Measurements from ENCODE around the gene TMX2. TPM values are rescaled to one million over a fixed set of nuclear protein-coding genes. Genes with fewer than 3 reads are reported as not detected.

TMX2 gene
- total and polyA plus RNA-seq, 10 of the 15 experiments (the other 5 are each of a cell fraction or from before 2014, with no cell fraction given) = 64.3 to 134 (median 91.6) TPM

GRCh38 chr11:57712256-57713150 lies at the start of gene TMX2 (continued):
- peak; percentile 43 for TF ChIP-seq E4F1 (IDR thresholded peaks at IDR 0.05; ENCODE audit: borderline replicate concordance, partially characterized antibody)
- peak; percentile 71 for TF ChIP-seq IKZF1 (conservative IDR thresholded peaks at IDR 0.05)
- peak; percentile 66 for TF ChIP-seq MYC (IDR thresholded peaks at IDR 0.05; ENCODE audit: insufficient read depth, insufficient read length, insufficient replicate concordance, low read length, severe bottlenecking)
- peak; percentile 71; the same call in 1 of the 2 replicates for TF ChIP-seq ESRRA (IDR thresholded peaks at IDR 0.05; ENCODE audit: low read length)
- no peak for TF ChIP-seq REST (IDR thresholded peaks at IDR 0.05; ENCODE audit: low read depth, low read length)
- TF ChIP-seq PML (IDR thresholded peaks at IDR 0.05; ENCODE audit: low read length) = no peak
- no peak for TF ChIP-seq BRCA1 (IDR thresholded peaks at IDR 0.05; ENCODE audit: low read depth, low read length)
- no peak for TF ChIP-seq SUPT20H (IDR thresholded peaks at IDR 0.05; ENCODE audit: borderline replicate concordance, control insufficient read depth, low read depth, low read length)
- 0 out of 3 replicates have a peak, but pooled peaks have one; percentile 26 for TF ChIP-seq POU2F2 (IDR thresholded peaks at IDR 0.05; ENCODE audit: borderline replicate concordance, low read depth, low read length)
- 0 out of 2 replicates have a peak, but pooled peaks have one; percentile 30 for TF ChIP-seq TBL1XR1 (IDR thresholded peaks at IDR 0.05; ENCODE audit: low read depth, low read length)
- no peak for TF ChIP-seq HDAC6 (IDR thresholded peaks at IDR 0.05; ENCODE audit: unreplicated experiment)
- TF ChIP-seq ELK1 (IDR thresholded peaks at IDR 0.05; ENCODE audit: low read depth, low read length) = peak; percentile 77
- TF ChIP-seq ATF7 (IDR thresholded peaks at IDR 0.05; ENCODE audit: low read depth) = peak; percentile 64
- TF ChIP-seq CHD1 (IDR thresholded peaks at IDR 0.05; ENCODE audit: low read depth, low read length) = no peak
- no peak for TF ChIP-seq ZBTB33 (IDR thresholded peaks at IDR 0.05)
- TF ChIP-seq SRF (IDR thresholded peaks at IDR 0.05; ENCODE audit: low read depth in 2 of 2, low read length in 2 of 2) = peak; percentile 64 to 93
- no peak for TF ChIP-seq USF2 (IDR thresholded peaks at IDR 0.05; ENCODE audit: borderline replicate concordance, low read depth, low read length)
- no peak for TF ChIP-seq MYB (IDR thresholded peaks at IDR 0.05; ENCODE audit: borderline replicate concordance, low read depth, low read length)
